GM13977 (cell line): Measurements from ENCODE around the gene PRH1.

ENCODE experiments used
- DNase-seq: peaks from one replicate; pipeline ENCODE4 v3.0.0; 2012; ENCODE audit warnings: low spot score
- CTCF ChIP-seq: IDR thresholded peaks from 2 replicates; pipeline ENCODE4 v1.5.1; 2012; ENCODE audit warnings: mild to moderate bottlenecking, control low read depth; ENCODE audit not compliant: insufficient read depth; ENCODE audit errors: extremely low read depth, missing control alignments
- in situ Hi-C: fragments of 300-500 bp; cut with MboI; formaldehyde crosslinking; loops from one replicate; pipeline ENCODE4 v1.12.0; 2022; ENCODE audit warnings: low sequenced_read_pairs, low pct_unique_long_range_greater_than_20kb, mixed read lengths, inconsistent platforms; ENCODE audit not compliant: unreplicated experiment

PRH1 gene

GRCh38 chr12:10873378-10873777 is 10.7 kb downstream of the PRH1 start:
- TF ChIP-seq CTCF: no peak
- DNase-seq: no peak
- in situ Hi-C loops: no loop called here

GRCh38 chr12:10867381-10867780 is 16.7 kb downstream of the PRH1 start:
- peak; percentile 17 for TF ChIP-seq CTCF
- in situ Hi-C loops: no loop called here

GRCh38 chr12:10863512-10864218 is 20.4 kb downstream of the PRH1 start:
- no peak for DNase-seq
- TF ChIP-seq CTCF: no peak
- in situ Hi-C loops: no loop called here

More at GRCh38 chr12:10867381-10867780, 16.7 kb downstream of the PRH1 start:
- no peak for DNase-seq

- TF ChIP-seq CTCF: no peak
- in situ Hi-C loops: no loop called here
- DNase-seq: no peak
These were observed 22.7 kb downstream of the PRH1 start for GRCh38 chr12:10861366-10861765.

- no peak for TF ChIP-seq CTCF
These were observed 28.2 kb downstream of the PRH1 start for GRCh38 chr12:10855807-10856206.

GRCh38 chr12:10853776-10854175 is 30.3 kb downstream of the PRH1 start:
- no peak for TF ChIP-seq CTCF
- in situ Hi-C loops: no loop called here
- no peak for DNase-seq

More at GRCh38 chr12:10855807-10856206, 28.2 kb downstream of the PRH1 start:
- in situ Hi-C loops: no loop called here
- DNase-seq: no peak
